Thymus (tissue), 14 donors: ENCODE measurements around the gene FBXL13. TPM values are rescaled to one million over a fixed set of nuclear protein-coding genes. Genes with fewer than 3 reads are reported as not detected.

Experiments used
- DNase-seq, 9 donors: peaks; one replicate each; pipeline ENCODE4 v3.0.0-alpha.2; 2013; ENCODE audit warnings: low spot score in 9 of 9, low read depth in 6 of 9, missing footprints in 1 of 9
- H3K27ac ChIP-seq, 2 donors: one replicate each; pipeline ENCODE4 v1.5.1; 2013; ENCODE audit warnings: control low read depth in 1 of 2, low read depth in 1 of 2, low read length in 1 of 2, mild to moderate bottlenecking in 1 of 2, moderate library complexity in 1 of 2
- H3K27me3 ChIP-seq, 2 donors: one replicate each; pipeline ENCODE4 v1.5.1; 2013; ENCODE audit warnings: low read length in 1 of 2; ENCODE audit not compliant: control insufficient read depth in 2 of 2, insufficient read depth in 1 of 2
- H3K36me3 ChIP-seq, 2 donors: one replicate each; pipeline ENCODE4 v1.5.1; 2013; ENCODE audit warnings: low read length in 1 of 2, mild to moderate bottlenecking in 1 of 2, moderate library complexity in 1 of 2; ENCODE audit not compliant: control insufficient read depth in 2 of 2, insufficient read depth in 2 of 2
- H3K4me1 ChIP-seq, 2 donors: one replicate each; pipeline ENCODE4 v1.5.1; 2013; ENCODE audit warnings: low read length in 2 of 2; ENCODE audit not compliant: control insufficient read depth in 2 of 2, insufficient read depth in 2 of 2
- H3K4me3 ChIP-seq, 2 donors: one replicate each; pipeline ENCODE4 v1.5.1; 2013; ENCODE audit warnings: low read length in 2 of 2, control low read depth in 1 of 2, mild to moderate bottlenecking in 1 of 2
- H3K9me3 ChIP-seq, 2 donors: one replicate each; pipeline ENCODE4 v1.5.1; 2013; ENCODE audit warnings: low read length in 1 of 2, mild to moderate bottlenecking in 1 of 2; ENCODE audit not compliant: control insufficient read depth in 2 of 2, insufficient read depth in 1 of 2
- WGBS: extraction: QIAGEN DNeasy Blood & Tissue Kit; methylation state at CpG from one replicate; pipeline ENCODE4 v1.1.7; 2013; 5-methylcytosine and 5-hydroxymethylcytosine counted together
- long read RNA-seq, 10 donors: transcript quantifications; one replicate each; lab custom pipeline, GENCODE V29; 2026
- polyA plus RNA-seq: library from polyadenylated mRNA; stranded (reverse); fragments of 200-250 nt; gene quantifications from one replicate; pipeline ENCODE4 v1.2.3, GENCODE V29; 2013
- total RNA-seq: library from RNA; stranded (reverse); fragments of 120-200 nt; gene quantifications from one replicate; pipeline ENCODE4 v1.2.4, GENCODE V29; 2013
- donor health status: healthy.

The FBXL13 gene
- total RNA-seq (3.8 TPM), polyA plus RNA-seq (1.0 TPM)
- long read RNA-seq, donor 1: 0 reads
- long read RNA-seq, donor 2: 0 reads
- long read RNA-seq, donor 3, partial matches to known transcripts: 74 of 116 reads
- long read RNA-seq, donor 3, other reads (novel, unspliced or antisense): 42 of 116 reads
- long read RNA-seq, donor 4, partial matches to known transcripts: 10 of 18 reads
- long read RNA-seq, donor 4, other reads (novel, unspliced or antisense): 8 of 18 reads
- long read RNA-seq, donor 5: 0 reads
- long read RNA-seq, donor 6: 0 reads
- long read RNA-seq, donor 7: 0 reads
- long read RNA-seq, donor 8: 0 reads
- long read RNA-seq, donor 9: 0 reads
- long read RNA-seq, donor 10, partial matches to known transcripts: 15 of 29 reads
- long read RNA-seq, donor 10, other reads (novel, unspliced or antisense): 14 of 29 reads

GRCh38 chr7:103074519-103075336 lies at the start of gene FBXL13, which contains the start of gene ARMC10:
Gene FBXL13, minus strand, starts transcription at chr7:103074796.
Gene ARMC10, plus strand, starts transcription at chr7:103075140. Its CDS starts 133 bp downstream, at chr7:103075273.
- H3K27me3 ChIP-seq: no peaks in the 10 kb centered on the region
- H3K9me3 ChIP-seq: no peaks in the 10 kb centered on the region
- 5% methylated on average over 83 of the region's 83 CpGs for WGBS
- peak; percentile 74 to 95 (median 85) for DNase-seq
- no peaks in the 10 kb centered on the region for H3K36me3 ChIP-seq
- peak within 1 kb of the TSS; percentile 80 to 91 for H3K27ac ChIP-seq
- H3K4me3 ChIP-seq: peak within 1 kb of the TSS; percentile 73 to 80
- peaks cover 10 to 23% of the 10 kb centered on the region in 2 donors for H3K4me1 ChIP-seq

- no peaks in the 10 kb centered on the region for H3K27me3 ChIP-seq
- DNase-seq: no peak
- H3K4me1 ChIP-seq: no peaks in the 10 kb centered on the region
- 80% methylated on average over 3 of the region's 3 CpGs for WGBS
- H3K27ac ChIP-seq: no peak overlapping the region
- H3K9me3 ChIP-seq: no peaks in the 10 kb centered on the region
- H3K4me3 ChIP-seq: no peak overlapping the region
- peaks cover 35 to 51% of the 10 kb centered on the region in 2 donors for H3K36me3 ChIP-seq
Measured at GRCh38 chr7:103123529-103123928, 48.9 kb upstream of the FBXL13 start.

- no peaks in the 10 kb centered on the region for H3K27me3 ChIP-seq
- no peaks in the 10 kb centered on the region for H3K9me3 ChIP-seq
- H3K36me3 ChIP-seq: peaks cover 23 to 39% of the 10 kb centered on the region in 2 donors
- no peak overlapping the region for H3K27ac ChIP-seq
- no peak for DNase-seq
- H3K4me3 ChIP-seq: no peak overlapping the region
- no peaks in the 10 kb centered on the region for H3K4me1 ChIP-seq
Measured at GRCh38 chr7:103121641-103122040, 47.0 kb upstream of the FBXL13 start.

- H3K4me3 ChIP-seq: no peak overlapping the region
- H3K36me3 ChIP-seq: peaks cover 16 to 36% of the 10 kb centered on the region in 2 donors
- no peaks in the 10 kb centered on the region for H3K9me3 ChIP-seq
- H3K27me3 ChIP-seq: no peaks in the 10 kb centered on the region
- no peak overlapping the region for H3K27ac ChIP-seq
- WGBS: 94% methylated on average over 1 of the region's 1 CpG
- no peak for DNase-seq
- H3K4me1 ChIP-seq: no peaks in the 10 kb centered on the region
Measured at GRCh38 chr7:103120362-103120761, 45.8 kb upstream of the FBXL13 start.

GRCh38 chr7:103119791-103120291 lies 45.2 kb upstream of the FBXL13 start:
- WGBS: 98% methylated on average over 11 of the region's 11 CpGs
- H3K27me3 ChIP-seq: no peaks in the 10 kb centered on the region
- H3K27ac ChIP-seq: no peak overlapping the region
- DNase-seq: no peak
- no peaks in the 10 kb centered on the region for H3K9me3 ChIP-seq
- no peak overlapping the region for H3K4me3 ChIP-seq
- H3K36me3 ChIP-seq: peaks cover 16 to 39% of the 10 kb centered on the region in 2 donors
- no peaks in the 10 kb centered on the region for H3K4me1 ChIP-seq

- Histone ChIP-seq H3K4me1 (no peaks in the 10 kb centered on the region), H3K9me3 (no peaks in the 10 kb centered on the region), H3K36me3 (peaks cover 16 to 47% of the 10 kb centered on the region in 2 donors), H3K27me3 (no peaks in the 10 kb centered on the region), H3K4me3 (no peak overlapping the region), H3K27ac (no peak overlapping the region)
- WGBS: 98% methylated on average over 2 of the region's 2 CpGs
- no peak for DNase-seq
Measured at GRCh38 chr7:103117465-103117864, 42.9 kb upstream of the FBXL13 start.

GRCh38 chr7:103116991-103117390 lies 42.4 kb upstream of the FBXL13 start:
- Histone ChIP-seq H3K27me3 (no peaks in the 10 kb centered on the region), H3K36me3 (peaks cover 12 to 43% of the 10 kb centered on the region in 2 donors), H3K9me3 (no peaks in the 10 kb centered on the region), H3K27ac (no peak overlapping the region), H3K4me1 (no peaks in the 10 kb centered on the region), H3K4me3 (no peak overlapping the region)
- DNase-seq: no peak

GRCh38 chr7:103116511-103116910 lies 41.9 kb upstream of the FBXL13 start:
- peaks cover 8 to 39% of the 10 kb centered on the region in 2 donors for H3K36me3 ChIP-seq
- DNase-seq: no peak
- H3K4me1 ChIP-seq: no peaks in the 10 kb centered on the region
- no peaks in the 10 kb centered on the region for H3K27me3 ChIP-seq
- no peaks in the 10 kb centered on the region for H3K9me3 ChIP-seq
- H3K27ac ChIP-seq: no peak overlapping the region
- H3K4me3 ChIP-seq: no peak overlapping the region
- WGBS: 99% methylated on average over 1 of the region's 1 CpG

- no peaks in the 10 kb centered on the region for H3K4me1 ChIP-seq
- WGBS: over 99% methylated on average over 4 of the region's 4 CpGs
- no peaks in the 10 kb centered on the region for H3K27me3 ChIP-seq
- DNase-seq: no peak
- no peaks in the 10 kb centered on the region for H3K9me3 ChIP-seq
- no peak overlapping the region for H3K27ac ChIP-seq
- no peak overlapping the region for H3K4me3 ChIP-seq
- H3K36me3 ChIP-seq: peaks cover 8 to 32% of the 10 kb centered on the region in 2 donors
Measured at GRCh38 chr7:103115771-103116170, 41.2 kb upstream of the FBXL13 start.
